ENCODE measurements around the gene C16orf46. TPM values are rescaled to one million over a fixed set of nuclear protein-coding genes. Genes with fewer than 3 reads are reported as not detected.

C16orf46 gene
- total RNA-seq, 1 donor from 2014 or later = 0.35 TPM

GRCh38 chr16:81101702-81102101, 24.7 kb upstream of the C16orf46 start:
- H3K27ac Mint-ChIP-seq (ENCODE audit: unreplicated experiment) = no peak overlapping the region
- H3K36me3 Mint-ChIP-seq (ENCODE audit: low read depth) = no peaks in the 10 kb centered on the region
- H3K4me3 Mint-ChIP-seq (ENCODE audit: unreplicated experiment) = no peak overlapping the region
- DNase-seq (ENCODE audit: low spot score) = no peak
- no peaks in the 10 kb centered on the region for H3K9me3 Mint-ChIP-seq (ENCODE audit: low read depth)
- H3K4me1 Mint-ChIP-seq (ENCODE audit: low read depth) = peaks cover 1% of the 10 kb centered on the region
- TF ChIP-seq, protein P1, sequence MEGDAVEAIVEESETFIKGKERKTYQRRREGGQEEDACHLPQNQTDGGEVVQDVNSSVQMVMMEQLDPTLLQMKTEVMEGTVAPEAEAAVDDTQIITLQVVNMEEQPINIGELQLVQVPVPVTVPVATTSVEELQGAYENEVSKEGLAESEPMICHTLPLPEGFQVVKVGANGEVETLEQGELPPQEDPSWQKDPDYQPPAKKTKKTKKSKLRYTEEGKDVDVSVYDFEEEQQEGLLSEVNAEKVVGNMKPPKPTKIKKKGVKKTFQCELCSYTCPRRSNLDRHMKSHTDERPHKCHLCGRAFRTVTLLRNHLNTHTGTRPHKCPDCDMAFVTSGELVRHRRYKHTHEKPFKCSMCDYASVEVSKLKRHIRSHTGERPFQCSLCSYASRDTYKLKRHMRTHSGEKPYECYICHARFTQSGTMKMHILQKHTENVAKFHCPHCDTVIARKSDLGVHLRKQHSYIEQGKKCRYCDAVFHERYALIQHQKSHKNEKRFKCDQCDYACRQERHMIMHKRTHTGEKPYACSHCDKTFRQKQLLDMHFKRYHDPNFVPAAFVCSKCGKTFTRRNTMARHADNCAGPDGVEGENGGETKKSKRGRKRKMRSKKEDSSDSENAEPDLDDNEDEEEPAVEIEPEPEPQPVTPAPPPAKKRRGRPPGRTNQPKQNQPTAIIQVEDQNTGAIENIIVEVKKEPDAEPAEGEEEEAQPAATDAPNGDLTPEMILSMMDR (IDR thresholded peaks at IDR 0.05) = no peak
- no peaks in the 10 kb centered on the region for H3K27me3 Mint-ChIP-seq (ENCODE audit: low read depth)

GRCh38 chr16:81099958-81100357, 22.9 kb upstream of the C16orf46 start:
- TF ChIP-seq, protein P1 (IDR thresholded peaks at IDR 0.05) = no peak
- Mint-ChIP-seq H3K27me3 (ENCODE audit: low read depth) (no peaks in the 10 kb centered on the region), H3K4me3 (ENCODE audit: unreplicated experiment) (no peak overlapping the region), H3K9me3 (ENCODE audit: low read depth) (no peaks in the 10 kb centered on the region), H3K4me1 (ENCODE audit: low read depth) (peaks cover 9% of the 10 kb centered on the region), H3K27ac (ENCODE audit: unreplicated experiment) (no peak overlapping the region), H3K36me3 (ENCODE audit: low read depth) (no peaks in the 10 kb centered on the region)
- DNase-seq (ENCODE audit: low spot score) = no peak

DNA sequence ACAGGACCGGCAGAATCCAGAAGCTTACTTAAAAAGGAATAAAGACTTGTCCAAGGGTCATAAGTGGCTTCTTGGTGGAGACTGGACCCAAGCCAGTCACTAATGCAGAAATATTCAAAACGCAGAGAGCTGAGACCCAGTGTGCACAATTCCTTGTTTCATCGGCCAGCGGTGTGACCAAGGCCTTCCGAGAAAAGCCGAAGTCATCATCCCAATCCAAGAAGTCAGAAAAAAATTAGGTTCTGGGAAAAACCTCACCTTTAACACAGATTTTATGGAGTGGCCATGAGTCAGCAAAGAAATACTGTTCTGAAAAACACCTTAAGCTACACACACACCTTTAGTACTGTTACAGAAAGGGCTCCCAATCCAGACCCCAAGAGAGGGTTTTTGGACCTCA, 20.2 kb upstream of the C16orf46 start:
- Mint-ChIP-seq H3K9me3 (ENCODE audit: low read depth) (no peaks in the 10 kb centered on the region), H3K4me3 (ENCODE audit: unreplicated experiment) (no peak overlapping the region), H3K27me3 (ENCODE audit: low read depth) (no peaks in the 10 kb centered on the region), H3K4me1 (ENCODE audit: low read depth) (peaks cover 15% of the 10 kb centered on the region), H3K27ac (ENCODE audit: unreplicated experiment) (no peak overlapping the region), H3K36me3 (ENCODE audit: low read depth) (no peaks in the 10 kb centered on the region)
- TF ChIP-seq, protein P1 (IDR thresholded peaks at IDR 0.05) = no peak
- no peak for DNase-seq (ENCODE audit: low spot score)

- no peak for DNase-seq (ENCODE audit: low spot score)
- TF ChIP-seq, protein P1 (IDR thresholded peaks at IDR 0.05) = no peak
- H3K27ac Mint-ChIP-seq (ENCODE audit: unreplicated experiment) = peak overlapping the region; percentile 70
- H3K4me1 Mint-ChIP-seq (ENCODE audit: low read depth) = peaks cover 15% of the 10 kb centered on the region
- H3K27me3 Mint-ChIP-seq (ENCODE audit: low read depth) = no peaks in the 10 kb centered on the region
- no peaks in the 10 kb centered on the region for H3K36me3 Mint-ChIP-seq (ENCODE audit: low read depth)
- H3K4me3 Mint-ChIP-seq (ENCODE audit: unreplicated experiment) = peak overlapping the region; percentile 58
- no peaks in the 10 kb centered on the region for H3K9me3 Mint-ChIP-seq (ENCODE audit: low read depth)
Measured at GRCh38 chr16:81096715-81097208, 19.7 kb upstream of the C16orf46 start.

GRCh38 chr16:81095953-81096714, 19.1 kb upstream of the C16orf46 start, which contains the start of gene GCSH:
Gene GCSH (minus strand): TSS chr16:81096395. CDS start chr16:81096278, 117 bp downstream.
- peaks cover 15% of the 10 kb centered on the region for H3K4me1 Mint-ChIP-seq (ENCODE audit: low read depth)
- no peaks in the 10 kb centered on the region for H3K36me3 Mint-ChIP-seq (ENCODE audit: low read depth)
- peak; percentile 100 for DNase-seq (ENCODE audit: low spot score)
- H3K27ac Mint-ChIP-seq (ENCODE audit: unreplicated experiment) = peak within 1 kb of the TSS; percentile 81
- H3K9me3 Mint-ChIP-seq (ENCODE audit: low read depth) = no peaks in the 10 kb centered on the region
- TF ChIP-seq, protein P1 (IDR thresholded peaks at IDR 0.05) = no peak
- H3K27me3 Mint-ChIP-seq (ENCODE audit: low read depth) = no peaks in the 10 kb centered on the region
- H3K4me3 Mint-ChIP-seq (ENCODE audit: unreplicated experiment) = peak within 1 kb of the TSS; percentile 77
